GM21367 (cell line): Measurements from ENCODE around the gene KIAA1191.

Experiments used
- ATAC-seq: cut with Tn5 transposase; IDR thresholded peaks from one replicate; pipeline ENCODE4 v1.9.1; 2021; ENCODE audit not compliant: unreplicated experiment

Gene KIAA1191

DNA sequence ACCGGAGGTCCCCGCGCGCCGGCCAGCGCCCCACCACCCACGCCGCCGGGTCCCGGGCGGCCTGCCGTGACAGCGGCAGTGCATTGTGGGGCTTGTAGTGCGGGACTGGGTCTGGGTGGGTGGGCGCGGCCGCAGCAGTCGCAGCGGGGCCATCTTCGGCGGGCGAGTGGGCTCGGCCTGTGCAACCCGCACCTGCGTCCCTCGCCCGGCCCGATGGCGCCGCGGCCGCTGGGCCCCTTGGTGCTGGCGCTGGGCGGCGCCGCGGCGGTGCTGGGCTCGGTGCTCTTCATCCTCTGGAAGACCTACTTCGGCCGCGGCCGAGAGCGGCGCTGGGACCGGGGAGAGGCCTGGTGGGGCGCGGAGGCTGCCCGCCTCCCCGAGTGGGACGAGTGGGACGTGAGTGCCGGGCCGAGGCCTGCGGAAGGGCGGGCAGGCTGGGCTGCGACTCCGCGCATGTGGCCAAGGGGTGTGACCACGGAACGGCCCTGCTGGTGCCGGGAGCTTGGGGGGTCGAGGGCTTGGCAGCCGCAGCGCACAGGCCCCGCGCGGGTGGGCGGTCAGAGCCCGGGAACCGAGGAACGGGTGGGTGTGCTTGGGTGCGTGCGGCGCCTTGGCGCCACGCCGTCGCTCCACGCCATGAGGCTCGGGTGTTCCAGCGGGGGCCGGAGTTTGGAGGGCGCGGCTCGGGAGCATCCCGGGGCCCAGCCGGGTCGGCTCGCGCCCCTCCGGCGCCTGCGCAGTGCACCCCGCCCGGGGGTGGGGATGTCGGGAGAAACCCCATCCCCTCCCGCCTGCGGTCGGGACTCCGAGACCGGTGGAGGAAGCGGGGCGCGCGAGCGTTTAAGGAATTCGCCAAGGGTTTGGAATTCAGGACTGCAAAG, 4.0 kb upstream of the KIAA1191 start, which contains the start of gene ARL10:
Gene ARL10 (plus strand): TSS at position 137 of the 881 bp plus-strand sequence. CDS start 77 bp downstream, at position 214.
- peak; percentile 31 for ATAC-seq

DNA sequence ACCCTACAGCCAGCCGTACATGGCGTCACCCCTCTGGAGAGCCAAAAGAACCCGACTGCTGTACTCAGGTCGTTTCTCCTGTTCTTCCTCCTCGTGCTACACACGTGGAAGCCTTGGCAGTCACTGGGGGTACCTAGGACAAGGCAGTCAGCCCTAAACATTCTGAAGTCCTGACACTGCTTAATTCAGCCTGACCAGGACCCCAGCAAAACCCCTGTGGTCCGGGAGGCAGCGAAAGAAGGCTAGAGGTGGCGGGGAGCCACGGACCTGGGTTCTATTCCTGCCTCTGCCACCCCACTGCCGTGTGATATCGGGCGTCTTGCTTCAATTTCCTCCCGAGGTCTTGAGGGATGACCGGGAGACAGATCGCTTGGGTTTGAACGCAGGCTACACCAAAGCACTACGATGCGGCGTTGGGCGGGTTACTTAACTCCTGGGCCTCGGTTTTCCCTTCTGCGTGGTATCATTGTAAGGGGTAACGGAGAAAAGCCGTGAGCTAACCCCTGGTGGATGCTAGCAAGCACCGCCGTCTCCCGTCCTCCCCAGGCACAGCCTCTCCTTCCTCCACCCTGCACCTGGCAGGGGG, 3.3 kb upstream of the KIAA1191 start:
- no peak for ATAC-seq

DNA sequence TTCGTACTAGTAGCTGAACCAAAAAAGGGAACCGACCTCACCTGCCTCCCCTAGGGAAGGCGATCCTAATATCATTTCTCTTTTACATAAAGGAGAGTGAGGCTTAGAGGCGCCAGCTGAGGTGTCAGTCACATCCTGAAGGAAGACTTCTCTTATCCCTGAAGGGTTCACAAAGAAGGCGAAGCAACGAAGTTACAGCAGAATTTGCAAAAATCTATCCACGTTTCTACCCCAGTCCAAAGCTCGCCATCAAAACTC, 598 bp upstream of the KIAA1191 start:
- ATAC-seq, result peak; percentile 2

DNA sequence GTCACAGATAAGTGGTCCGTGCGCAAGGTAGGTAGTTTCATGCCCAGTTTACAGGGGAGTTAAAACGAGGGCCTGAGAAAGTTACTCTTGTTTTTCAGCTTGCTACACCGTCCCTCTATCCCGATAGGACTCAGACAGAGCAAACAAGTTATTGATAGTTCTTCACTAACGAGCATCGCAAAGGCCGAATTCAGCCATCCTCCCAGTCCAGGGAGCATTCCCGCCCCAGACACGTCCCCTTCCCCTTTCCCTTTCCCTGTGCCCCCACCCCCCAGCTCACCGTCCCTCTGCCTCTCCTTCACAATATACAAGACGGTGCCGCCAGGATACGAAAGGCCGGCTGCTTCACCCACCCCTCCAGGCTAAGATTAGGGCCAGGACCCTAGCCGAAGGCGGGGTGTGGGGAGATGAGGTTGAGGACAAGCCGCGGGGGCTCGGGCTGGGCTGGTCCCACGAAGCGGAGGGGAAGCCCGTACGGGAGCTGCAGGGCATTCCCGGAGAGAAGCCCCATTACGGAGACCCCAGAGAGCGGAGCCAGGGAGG, 599 bp downstream of the KIAA1191 start:
- no peak for ATAC-seq

DNA sequence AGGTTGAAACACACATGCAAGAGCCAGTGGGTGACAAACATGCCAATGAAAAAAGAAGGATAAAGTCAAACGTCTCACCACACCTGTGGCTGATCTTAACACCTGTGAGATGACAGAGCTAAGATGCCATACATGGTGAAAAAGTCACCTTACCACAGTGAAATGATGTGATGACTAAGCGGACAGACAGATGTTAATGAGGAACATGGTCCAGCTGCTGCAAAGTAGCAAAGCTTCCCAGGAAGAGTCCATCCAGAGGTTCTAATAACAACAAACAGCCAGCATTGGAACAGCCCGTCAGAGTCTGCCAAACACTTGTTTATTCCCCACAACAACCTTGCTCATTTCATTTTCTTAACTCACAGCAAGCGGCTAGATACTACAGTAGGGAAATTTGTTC, 1.9 kb downstream of the KIAA1191 start:
- ATAC-seq, result no peak

DNA sequence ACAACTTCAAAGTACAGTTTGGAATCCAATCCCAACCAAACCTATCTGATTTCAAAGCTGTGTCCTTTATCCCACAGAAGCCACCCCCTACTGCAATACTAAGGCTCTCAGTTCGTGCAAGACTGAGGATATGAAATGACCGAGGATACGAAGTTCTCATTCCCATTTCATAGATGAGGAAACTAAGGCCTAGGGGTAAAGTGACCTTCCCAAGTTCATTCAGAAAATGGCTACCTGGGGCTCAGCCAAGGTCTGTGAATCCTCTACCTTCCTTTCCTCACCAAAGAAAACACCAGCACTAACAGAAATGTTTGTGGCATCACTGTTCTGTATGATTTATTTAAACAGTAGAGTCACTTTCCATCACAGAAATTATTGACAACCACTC, 5.4 kb downstream of the KIAA1191 start:
- no peak for ATAC-seq

DNA sequence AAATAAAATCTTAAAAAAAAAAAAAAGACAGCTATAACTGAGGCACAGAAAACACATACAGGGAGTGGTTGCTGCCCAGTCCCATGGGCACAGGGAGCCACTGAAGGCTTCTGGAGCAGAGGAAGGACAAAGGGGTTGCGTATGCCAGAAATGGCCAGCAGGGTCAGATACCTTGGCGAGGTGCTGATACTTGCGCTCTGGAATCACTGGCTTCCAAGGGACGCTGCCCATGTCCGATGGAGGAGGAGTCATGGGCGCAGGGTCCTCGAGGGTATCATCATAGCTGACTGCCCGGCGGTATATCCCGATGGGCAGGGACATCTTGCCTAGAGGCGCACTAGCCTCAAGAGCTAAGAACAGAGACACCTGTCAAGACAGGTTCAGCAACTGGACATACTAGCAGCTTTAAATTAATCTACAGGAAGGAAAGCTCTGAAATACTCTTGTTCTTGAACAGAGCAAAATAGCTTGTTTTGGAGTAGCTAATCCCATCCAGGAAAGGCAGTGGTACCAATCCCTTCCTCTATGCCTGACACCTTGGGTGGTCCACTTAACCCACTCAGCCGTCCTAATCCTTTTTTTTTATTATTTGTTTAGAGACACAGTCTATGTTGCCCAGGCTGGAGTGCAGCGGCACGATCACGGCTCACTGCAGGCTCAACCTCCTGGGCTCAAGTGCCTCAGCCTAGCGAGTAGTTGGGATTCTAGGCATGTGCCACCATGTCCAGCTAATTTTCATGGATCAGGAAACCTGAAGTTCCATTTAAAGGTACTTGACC, 6.0 kb downstream of the KIAA1191 start:
- ATAC-seq, result no peak

DNA sequence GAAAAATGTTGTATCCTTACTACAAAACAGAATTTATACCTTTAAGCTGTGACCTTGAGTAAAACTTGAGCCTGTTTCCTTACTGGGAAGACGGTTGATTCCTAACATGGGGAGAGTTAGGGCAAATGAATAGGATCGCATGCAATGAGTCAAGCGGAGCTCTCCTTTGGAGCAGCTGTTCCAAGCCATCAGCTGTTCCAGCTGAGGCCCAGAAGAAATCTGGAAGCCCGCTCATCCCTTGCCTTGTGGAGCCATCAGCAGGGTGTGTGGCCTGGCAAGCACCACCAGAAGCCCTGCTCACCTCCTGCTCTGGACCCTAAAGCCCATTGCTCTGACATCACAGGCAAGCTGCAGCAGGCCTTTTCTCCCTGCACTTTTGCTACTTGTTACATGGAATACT, 8.0 kb downstream of the KIAA1191 start:
- ATAC-seq, result no peak

DNA sequence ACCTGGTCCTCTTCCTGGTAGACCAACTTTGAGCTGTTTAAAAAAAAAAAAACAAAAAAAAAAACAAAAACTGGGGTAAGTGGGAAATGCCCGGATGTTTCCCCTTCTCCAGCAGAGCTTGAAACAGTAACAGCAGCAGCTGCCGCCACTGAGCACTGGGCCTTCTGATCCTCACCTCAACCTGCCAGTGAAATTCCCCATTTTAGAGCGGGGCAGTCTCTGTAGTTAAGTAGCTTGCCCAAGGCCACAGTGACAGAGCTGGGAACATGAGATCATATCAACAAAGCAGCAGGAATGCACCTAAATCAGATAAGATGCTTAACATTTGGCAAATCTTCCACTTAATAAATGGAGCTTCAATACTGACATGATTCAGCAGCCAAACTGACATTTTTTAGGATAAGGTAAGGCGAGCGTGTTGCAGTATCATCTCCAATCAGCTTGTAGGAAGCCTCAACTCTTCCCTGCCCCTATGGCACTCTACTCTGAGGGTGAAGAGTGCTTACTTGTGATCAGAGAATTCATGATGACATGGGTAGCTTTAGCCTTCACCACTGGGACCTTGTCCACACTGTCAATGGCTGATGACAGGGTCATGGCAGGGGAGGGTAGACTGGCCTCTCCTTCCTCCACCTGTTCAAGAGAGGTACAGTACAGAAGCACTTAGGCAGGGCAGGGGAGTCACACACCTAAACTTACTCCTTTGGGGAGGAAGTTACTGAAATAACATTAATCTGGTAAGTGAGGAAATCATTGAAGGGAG, 9.3 kb downstream of the KIAA1191 start:
- no peak for ATAC-seq

DNA sequence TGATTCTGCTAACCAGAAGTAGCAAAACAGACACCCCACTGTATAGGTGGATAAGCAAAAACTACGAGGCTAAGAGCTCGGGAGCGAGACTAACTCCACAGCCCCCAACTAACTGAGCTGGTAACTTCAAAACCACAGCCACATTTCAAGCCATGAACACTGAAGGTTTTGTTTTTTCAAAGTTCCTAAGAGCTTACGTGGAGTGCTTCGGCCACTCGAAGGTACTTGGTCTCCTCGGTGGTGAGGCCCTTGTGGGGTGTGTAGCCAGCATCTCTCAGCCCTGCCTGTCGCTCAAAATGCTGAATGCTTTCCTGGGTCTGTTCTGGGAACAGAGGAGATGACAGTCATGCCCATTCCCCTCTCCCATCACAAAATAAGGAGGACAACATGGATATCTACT, 11.1 kb downstream of the KIAA1191 start:
- no peak for ATAC-seq

DNA sequence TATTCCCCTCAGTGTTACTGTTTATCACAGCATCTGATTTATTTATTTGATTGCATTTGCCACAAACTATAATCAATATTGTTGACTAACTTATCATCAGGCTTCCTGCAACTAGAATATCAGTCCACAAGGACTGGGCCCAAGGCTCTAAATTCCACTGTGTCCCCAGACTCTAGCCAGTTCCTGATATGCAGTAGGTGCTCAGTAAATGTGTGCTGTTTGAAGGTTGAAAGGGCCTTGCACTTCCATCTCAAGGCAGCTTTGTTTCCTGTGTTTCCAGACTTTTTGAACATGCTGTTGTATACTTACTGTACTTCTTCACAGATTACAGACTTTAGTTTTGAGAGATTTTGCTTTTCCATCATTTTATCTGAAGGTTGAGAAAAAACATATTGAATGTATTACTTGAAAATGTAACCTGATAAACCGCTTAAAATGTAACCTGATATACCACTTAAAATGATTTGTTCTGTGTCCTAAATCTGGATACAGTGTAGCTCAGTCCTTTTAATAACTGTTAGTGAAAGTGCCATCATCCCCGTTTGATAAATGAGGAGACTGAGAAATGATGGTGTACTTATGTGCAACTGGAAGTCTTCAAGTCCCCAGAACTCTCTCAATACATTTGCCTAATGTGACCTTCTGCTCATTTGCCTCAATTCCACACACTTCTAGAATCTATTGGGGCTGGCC, 18.7 kb downstream of the KIAA1191 start:
- no peak for ATAC-seq

DNA sequence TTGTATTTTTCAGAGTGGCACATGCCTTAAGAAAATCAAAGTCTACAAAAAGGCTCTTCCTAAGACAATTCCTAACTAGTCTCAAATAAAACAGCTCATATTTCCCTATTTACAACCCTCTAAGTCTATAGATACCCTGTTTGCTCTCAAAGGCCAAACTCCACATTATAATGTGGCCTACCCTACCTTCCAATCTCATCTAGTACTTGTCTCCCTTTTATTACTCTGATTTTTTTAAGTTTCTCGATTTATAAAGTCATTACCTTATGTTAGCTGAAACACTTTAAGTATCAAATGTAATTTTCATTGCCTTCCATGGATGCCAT, 19.4 kb downstream of the KIAA1191 start:
- no peak for ATAC-seq

DNA sequence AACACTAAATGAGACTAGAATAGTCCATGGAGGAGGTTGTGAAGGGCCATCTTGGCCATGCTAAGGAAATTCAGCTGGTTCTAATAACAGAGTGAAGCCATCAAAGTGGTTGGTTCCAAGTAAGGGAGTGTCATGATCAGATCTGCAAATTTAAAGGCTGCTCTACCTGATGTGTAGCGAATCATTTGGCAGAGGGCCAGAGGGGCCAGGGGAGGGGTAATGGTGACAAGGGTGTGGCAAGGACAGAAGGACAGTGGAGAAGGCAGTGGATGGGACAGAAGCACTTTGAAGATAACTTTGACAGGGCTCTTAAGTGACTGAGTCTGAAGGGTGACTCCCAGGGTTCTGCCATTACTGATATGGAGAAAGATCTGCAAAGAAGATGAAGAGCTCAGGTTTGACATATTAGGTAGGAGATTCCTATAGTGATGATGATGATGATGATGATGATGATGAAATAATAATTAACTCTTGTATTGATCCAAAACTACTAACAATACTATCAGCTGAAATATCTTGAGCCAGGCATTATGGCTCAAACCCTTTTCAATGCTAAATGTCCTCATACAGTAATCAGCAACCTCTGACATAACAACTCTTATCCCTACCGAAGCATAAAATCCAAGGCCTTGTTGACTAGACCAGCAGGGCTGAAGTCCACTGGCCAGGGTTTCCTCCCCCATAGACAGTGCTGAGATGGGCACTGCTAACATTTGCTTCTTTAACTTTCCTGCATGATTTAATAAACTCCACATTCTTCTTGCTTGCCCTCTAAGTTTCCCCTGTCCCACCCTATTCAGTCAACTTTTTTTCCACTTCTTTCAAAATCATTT, 20.0 kb downstream of the KIAA1191 start:
- ATAC-seq, result no peak

DNA sequence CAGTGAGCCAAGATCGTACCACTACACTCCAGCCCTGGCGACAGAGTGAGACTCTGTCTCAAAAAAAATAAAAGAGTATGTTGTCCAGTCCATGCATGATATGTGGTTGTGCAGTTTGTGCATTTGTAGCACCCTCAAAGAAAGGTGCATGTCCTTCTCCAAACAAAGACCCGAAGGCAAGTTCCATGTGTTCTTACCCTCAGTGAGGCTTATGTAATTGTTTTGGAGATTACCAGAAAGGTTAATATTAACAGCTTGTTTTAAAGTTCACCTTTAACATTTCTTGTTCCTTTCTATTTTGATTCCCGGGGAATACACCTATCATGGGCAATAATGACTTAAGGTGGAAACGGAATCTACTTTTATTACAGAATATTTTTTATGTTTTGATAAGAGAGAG, 22.3 kb downstream of the KIAA1191 start:
- no peak for ATAC-seq

DNA sequence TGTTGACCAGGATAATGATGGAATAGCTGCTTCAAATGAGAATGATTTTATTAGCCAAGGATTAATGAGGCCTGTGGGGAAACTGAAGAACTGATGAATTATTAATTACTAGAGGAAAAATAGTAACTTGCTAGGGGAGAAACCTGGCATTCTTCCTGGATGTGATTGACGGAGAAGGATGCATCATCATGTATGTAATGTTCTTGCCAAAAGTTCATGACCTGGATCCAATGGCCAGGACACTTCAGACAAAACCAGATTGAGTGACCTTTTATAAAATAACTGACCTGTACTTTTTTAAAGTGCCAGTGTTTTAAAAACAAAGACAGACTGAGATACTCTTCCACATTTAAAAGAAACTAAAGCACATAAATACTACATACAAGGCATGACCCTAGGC, 23.7 kb downstream of the KIAA1191 start:
- ATAC-seq, result no peak

DNA sequence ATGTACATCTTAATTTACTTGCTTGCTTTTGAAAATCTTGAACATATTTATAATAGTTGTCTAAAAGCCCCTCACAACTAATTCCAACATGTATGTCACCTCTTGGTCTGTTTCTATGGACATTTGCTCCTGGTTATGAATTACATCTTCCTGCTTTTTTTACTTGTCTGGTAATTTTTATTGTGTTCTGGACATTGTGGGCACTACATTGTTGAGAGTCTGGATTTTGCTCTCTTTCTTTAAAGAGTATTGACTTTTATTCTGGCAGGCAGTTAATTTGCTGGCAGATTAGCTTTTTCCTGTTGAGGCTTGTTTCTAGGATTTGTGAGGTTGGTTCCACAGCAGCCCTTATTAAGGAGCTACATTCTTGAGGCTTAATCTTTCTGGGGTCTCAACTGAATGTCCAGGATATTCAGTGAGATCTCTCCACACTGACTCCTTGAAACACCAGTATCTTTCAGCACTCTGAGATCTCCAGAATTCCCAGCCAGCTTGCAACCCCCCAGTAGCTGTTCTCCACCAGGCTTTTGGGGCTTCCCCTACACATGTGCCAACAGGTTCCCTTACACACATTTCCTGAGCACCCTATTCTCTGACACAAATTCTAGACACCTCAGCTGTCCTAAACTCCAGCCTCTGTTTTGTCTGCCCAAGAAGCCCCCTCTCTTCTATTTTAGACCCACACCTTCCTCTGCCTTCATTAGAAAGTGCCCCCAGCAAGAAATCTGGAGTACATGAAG, 27.4 kb downstream of the KIAA1191 start:
- no peak for ATAC-seq

DNA sequence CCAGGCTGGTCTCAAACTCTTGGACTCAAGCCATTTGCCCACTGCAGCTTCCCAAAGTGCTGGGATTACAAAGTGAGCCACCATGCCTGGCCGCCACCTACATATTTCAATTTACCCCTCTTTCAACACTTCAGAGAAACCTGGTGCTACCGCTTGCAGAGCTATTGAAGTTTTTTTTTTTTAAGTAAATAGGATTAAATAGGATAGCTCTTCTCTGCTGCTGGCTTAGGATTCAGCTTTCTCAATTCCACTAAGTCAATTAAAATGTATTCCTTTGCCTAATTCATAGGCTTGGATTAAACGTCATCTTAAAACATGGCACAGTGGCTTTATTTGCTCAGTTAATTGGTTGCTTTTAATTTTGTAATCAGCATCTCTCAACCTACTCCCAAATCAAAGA, 41.0 kb downstream of the KIAA1191 start:
- ATAC-seq, result no peak

DNA sequence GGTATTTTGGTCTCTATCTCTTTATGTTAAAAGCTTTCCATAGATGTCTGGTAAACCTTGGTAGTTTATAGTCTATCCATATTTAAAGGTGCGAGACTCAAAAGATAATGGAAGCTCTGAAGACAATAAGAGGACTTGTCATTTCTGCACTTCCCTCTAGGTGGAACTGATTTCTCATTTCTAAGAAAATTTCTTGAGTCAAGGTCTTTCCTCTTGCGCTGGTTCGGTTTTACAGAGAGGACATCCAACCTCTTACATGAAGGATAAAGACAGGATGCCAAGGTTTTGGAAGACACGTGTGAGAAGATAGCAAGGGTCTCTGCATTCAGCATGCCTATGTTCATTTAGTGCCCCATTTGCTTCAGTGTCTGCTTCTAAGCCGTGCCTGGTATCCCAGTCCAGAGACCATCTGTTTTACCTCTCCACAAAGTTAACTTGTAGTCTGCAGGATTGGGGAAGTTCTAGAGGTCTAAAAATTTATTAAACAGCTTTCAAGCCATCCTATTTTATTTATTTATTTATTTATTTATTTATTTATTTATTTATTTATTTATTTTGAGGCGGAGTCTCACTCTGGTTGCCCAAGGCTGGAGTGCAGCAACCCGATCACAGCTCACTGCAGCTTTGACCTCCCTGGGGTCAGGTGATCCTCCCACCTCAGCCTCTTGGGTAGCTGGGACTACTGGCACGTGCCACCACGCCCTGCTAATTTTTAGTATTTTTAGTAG, 41.6 kb downstream of the KIAA1191 start:
- no peak for ATAC-seq
